SU-DHL-6 (cell line): ENCODE data around the gene DIO1.

ENCODE experiments used
- H2AFZ ChIP-seq: fragments of 200-600 bp; sonication (generic); 2 replicates; pipeline ENCODE4 v1.6.1; 2014; ENCODE audit warnings: low read depth, mild to moderate bottlenecking, moderate library complexity, mixed read lengths, antibody characterized with exemption, low read length; ENCODE audit not compliant: severe bottlenecking
- H3F3A ChIP-seq: fragments of 200-600 bp; shearing (Covaris generic); 2 replicates; pipeline ENCODE4 v1.6.0; 2016; ENCODE audit warnings: antibody characterized with exemption, mild to moderate bottlenecking; ENCODE audit not compliant: insufficient read depth
- H3K27ac ChIP-seq: fragments of 200-600 bp; sonication (generic); 2 replicates; pipeline ENCODE4 v1.5.1; 2016; ENCODE audit warnings: low read depth, mild to moderate bottlenecking, low read length, moderate library complexity, mixed read lengths
- H3K27me3 ChIP-seq: fragments of 200-600 bp; sonication (generic), shearing (Covaris generic); 2 replicates; pipeline ENCODE4 v1.6.0; 2014; ENCODE audit warnings: mild to moderate bottlenecking, low read length
- H3K36me3 ChIP-seq: fragments of 200-600 bp; sonication (generic); 2 replicates; pipeline ENCODE4 v1.6.1; 2014; ENCODE audit warnings: mild to moderate bottlenecking, low read length, mixed read lengths
- H3K4me2 ChIP-seq: fragments of 300-600, 200-600 bp; shearing (Covaris generic), sonication (generic); 2 replicates; pipeline ENCODE4 v1.6.0; 2014; ENCODE audit warnings: low read length, low read depth, mild to moderate bottlenecking; ENCODE audit not compliant: poor library complexity, severe bottlenecking
- H3K4me3 ChIP-seq: fragments of 200-600 bp; sonication (generic); 2 replicates; pipeline ENCODE4 v1.5.1; 2014; ENCODE audit warnings: antibody characterized with exemption, low read length, mild to moderate bottlenecking, mixed read lengths; ENCODE audit not compliant: insufficient read depth, poor library complexity, severe bottlenecking
- H3K79me2 ChIP-seq: fragments of 200-600 bp; sonication (generic); 2 replicates; pipeline ENCODE4 v1.6.1; 2014; ENCODE audit warnings: mild to moderate bottlenecking, low read length, moderate library complexity; ENCODE audit not compliant: insufficient read depth
- H3K9ac ChIP-seq: fragments of 200-600 bp; sonication (generic); 2 replicates; pipeline ENCODE4 v1.7.0; 2014; ENCODE audit warnings: mild to moderate bottlenecking, low read length
- H3K9me2 ChIP-seq: fragments of 200-600 bp; sonication (generic); replicated peaks from 2 replicates; pipeline ENCODE4 v1.6.1; 2014; ENCODE audit warnings: low read length; ENCODE audit not compliant: insufficient read depth
- H3K9me3 ChIP-seq: fragments of 200-600 bp; sonication (generic); 2 replicates; pipeline ENCODE4 v1.6.1; 2014; ENCODE audit warnings: low read length, mixed read lengths; ENCODE audit not compliant: insufficient read depth
- H4K20me1 ChIP-seq: fragments of 200-600 bp; sonication (generic); 2 replicates; pipeline ENCODE4 v1.6.1; 2014; ENCODE audit warnings: low read depth, mild to moderate bottlenecking, antibody characterized with exemption, low read length, moderate library complexity, mixed read lengths
- CTCF ChIP-seq: fragments of 200-600 bp; sonication (generic); IDR thresholded peaks from one replicate; pipeline ENCODE4 v1.5.1; 2017; ENCODE audit warnings: antibody characterized with exemption, mild to moderate bottlenecking, low read length, moderate library complexity; ENCODE audit not compliant: insufficient read depth, poor library complexity, severe bottlenecking
- EZH2phosphoT487 ChIP-seq: fragments of 200-600 bp; sonication (generic), shearing (Covaris generic); conservative IDR thresholded peaks from 2 replicates; pipeline ENCODE4 v1.6.1; 2018; ENCODE audit warnings: mild to moderate bottlenecking, antibody characterized with exemption, low read length, moderate library complexity, mixed read lengths

The DIO1 gene

GRCh38 chr1:53956308-53957168, 62.6 kb downstream of the DIO1 start:
- H4K20me1 ChIP-seq = peaks cover 3% of the 10 kb centered on the region; the same call in 1 of the 2 replicates
- no peaks in the 10 kb centered on the region; the same call in 1 of the 2 replicates for H3K79me2 ChIP-seq
- H3K9me2 ChIP-seq = no peaks in the 10 kb centered on the region
- TF ChIP-seq EZH2phosphoT487 = no peak
- TF ChIP-seq CTCF = no peak
- H3K36me3 ChIP-seq = peaks cover 4% of the 10 kb centered on the region; the same call in 1 of the 2 replicates
- 0 out of 2 replicates have a peak, but pooled peaks cover 4% of the 10 kb centered on the region for H3F3A ChIP-seq
- no peak overlapping the region for H3K27ac ChIP-seq
- no peaks in the 10 kb centered on the region for H3K27me3 ChIP-seq
- no peaks in the 10 kb centered on the region for H3K9me3 ChIP-seq
- H3K4me2 ChIP-seq = no peak overlapping the region
- no peak overlapping the region for H3K9ac ChIP-seq
- H2AFZ ChIP-seq = no peak overlapping the region
- H3K4me3 ChIP-seq = no peak overlapping the region

- H3K79me2 ChIP-seq = no peaks in the 10 kb centered on the region; the same call in 1 of the 2 replicates
- H3K36me3 ChIP-seq = peaks cover 11% of the 10 kb centered on the region; the same call in 1 of the 2 replicates
- no peaks in the 10 kb centered on the region for H3K9me3 ChIP-seq
- 0 out of 2 replicates have a peak, but pooled peaks cover 4% of the 10 kb centered on the region for H3F3A ChIP-seq
- H4K20me1 ChIP-seq = peaks cover 3% of the 10 kb centered on the region; the same call in 1 of the 2 replicates
- TF ChIP-seq EZH2phosphoT487 (no peak), CTCF (no peak)
- H3K4me3 ChIP-seq = no peak overlapping the region
- no peak overlapping the region for H2AFZ ChIP-seq
- no peaks in the 10 kb centered on the region for H3K9me2 ChIP-seq
- no peak overlapping the region for H3K27ac ChIP-seq
- no peaks in the 10 kb centered on the region for H3K27me3 ChIP-seq
- H3K4me2 ChIP-seq = no peak overlapping the region
- no peak overlapping the region for H3K9ac ChIP-seq
Observed at GRCh38 chr1:53957194-53957818, 63.3 kb downstream of the DIO1 start.

- TF ChIP-seq CTCF = peak; percentile 53
- TF ChIP-seq EZH2phosphoT487 = no peak
- H3K79me2 ChIP-seq = no peaks in the 10 kb centered on the region
- no peaks in the 10 kb centered on the region for H3K9me3 ChIP-seq
- no peak overlapping the region for H3K27ac ChIP-seq
- H4K20me1 ChIP-seq = no peaks in the 10 kb centered on the region; the same call in 1 of the 2 replicates
- no peak overlapping the region for H3K4me3 ChIP-seq
- 0 out of 2 replicates have a peak, but pooled peaks cover 4% of the 10 kb centered on the region for H3F3A ChIP-seq
- H3K27me3 ChIP-seq = no peaks in the 10 kb centered on the region
- H3K4me2 ChIP-seq = no peak overlapping the region
- no peak overlapping the region for H3K9ac ChIP-seq
- H3K36me3 ChIP-seq = peaks cover 10% of the 10 kb centered on the region; the same call in 1 of the 2 replicates
- no peak overlapping the region for H2AFZ ChIP-seq
- H3K9me2 ChIP-seq = no peaks in the 10 kb centered on the region
Observed at GRCh38 chr1:53959664-53960250, 65.8 kb downstream of the DIO1 start.
